Dendritic cell treated with granulocyte-macrophage colony-stimulating factor and Interleukin-4, amounts not matched to agents 40 ng/mL and 50 ng/mL, for 4 days (primary cell): ENCODE data around the gene STON2.
"Not testable (repeated sequence)": the region's sequence is repeated elsewhere in the genome, so short reads cannot be mapped to it uniquely, and the experiment has no call there.

Source experiments
- H3K27ac Mint-ChIP-seq: one replicate; pipeline ENCODE4 v1.8.0; 2022; ENCODE audit warnings: mild to moderate bottlenecking, mixed read lengths
- H3K27me3 Mint-ChIP-seq: one replicate; pipeline ENCODE4 v1.8.0; 2022; ENCODE audit warnings: mild to moderate bottlenecking, mixed read lengths
- H3K36me3 Mint-ChIP-seq: one replicate; pipeline ENCODE4 v1.8.0; 2022; ENCODE audit warnings: low read depth, mixed read lengths
- H3K4me1 Mint-ChIP-seq: one replicate; pipeline ENCODE4 v1.8.0; 2022; ENCODE audit warnings: low read depth, mixed read lengths
- H3K4me3 Mint-ChIP-seq: one replicate; pipeline ENCODE4 v1.8.0; 2022; ENCODE audit warnings: mild to moderate bottlenecking, moderate library complexity, mixed read lengths
- H3K9me3 Mint-ChIP-seq: one replicate; pipeline ENCODE4 v1.8.0; 2022; ENCODE audit warnings: mixed read lengths
- intact Hi-C: fragments of 100-400 bp; cut with micrococcal nuclease; formaldehyde crosslinking; loops from one replicate; pipeline ENCODE4 v1.15.0; 2022

STON2 gene

GRCh38 chr14:81385419-81385818 lies 14.7 kb downstream of the STON2 start:
- Mint-ChIP-seq H3K27ac (no peak overlapping the region), H3K9me3 (no peaks in the 10 kb centered on the region), H3K27me3 (peaks cover 41% of the 10 kb centered on the region), H3K4me3 (no peak overlapping the region), H3K4me1 (peaks cover 7% of the 10 kb centered on the region), H3K36me3 (peaks cover 23% of the 10 kb centered on the region)
- intact Hi-C loops: loop anchor here (10.0 kb wide), 1 partner anchor 49 kb away; no protein-coding TSS in a partner anchor

GRCh38 chr14:81384900-81385299 lies 15.2 kb downstream of the STON2 start:
- intact Hi-C loops: loop anchor here (10.0 kb wide), 1 partner anchor 50 kb away; no protein-coding TSS in a partner anchor

GRCh38 chr14:81382517-81383225 lies 17.5 kb downstream of the STON2 start:
- intact Hi-C loops: loop anchor here (10.0 kb wide), 1 partner anchor 52 kb away; no protein-coding TSS in a partner anchor
- Mint-ChIP-seq H3K9me3 (no peaks in the 10 kb centered on the region), H3K4me1 (no peaks in the 10 kb centered on the region)

More at GRCh38 chr14:81384900-81385299, 15.2 kb downstream of the STON2 start:
- Mint-ChIP-seq H3K4me1 (peaks cover 7% of the 10 kb centered on the region), H3K9me3 (no peaks in the 10 kb centered on the region), H3K4me3 (no peak overlapping the region), H3K27ac (no peak overlapping the region), H3K36me3 (peaks cover 25% of the 10 kb centered on the region), H3K27me3 (peaks cover 36% of the 10 kb centered on the region)

GRCh38 chr14:81380009-81380408 lies 20.1 kb downstream of the STON2 start:
- H3K27ac Mint-ChIP-seq: not testable (repeated sequence)

More at GRCh38 chr14:81382517-81383225, 17.5 kb downstream of the STON2 start:
- peaks cover 21% of the 10 kb centered on the region for H3K36me3 Mint-ChIP-seq
- no peak overlapping the region for H3K4me3 Mint-ChIP-seq
- peaks cover 24% of the 10 kb centered on the region for H3K27me3 Mint-ChIP-seq
- no peak overlapping the region for H3K27ac Mint-ChIP-seq

GRCh38 chr14:81371802-81372201 lies 28.3 kb downstream of the STON2 start:
- Mint-ChIP-seq H3K27me3 (peaks cover 26% of the 10 kb centered on the region), H3K36me3 (peaks cover 27% of the 10 kb centered on the region)

More at GRCh38 chr14:81380009-81380408, 20.1 kb downstream of the STON2 start:
- H3K27me3 Mint-ChIP-seq: peaks cover 20% of the 10 kb centered on the region
- H3K4me1 Mint-ChIP-seq, H3K4me3 Mint-ChIP-seq, H3K9me3 Mint-ChIP-seq: not testable (repeated sequence)
- H3K36me3 Mint-ChIP-seq: peaks cover 12% of the 10 kb centered on the region
- intact Hi-C loops: loop anchor here (10.0 kb wide), 1 partner anchor 55 kb away; no protein-coding TSS in a partner anchor

GRCh38 chr14:81367563-81367962 lies 32.6 kb downstream of the STON2 start:
- Mint-ChIP-seq H3K36me3 (peaks cover 27% of the 10 kb centered on the region), H3K4me1 (no peaks in the 10 kb centered on the region), H3K9me3 (no peaks in the 10 kb centered on the region), H3K27me3 (peaks cover 22% of the 10 kb centered on the region), H3K4me3 (no peak overlapping the region), H3K27ac (no peak overlapping the region)
- intact Hi-C loops: no loop called here

More at GRCh38 chr14:81371802-81372201, 28.3 kb downstream of the STON2 start:
- Mint-ChIP-seq H3K4me1 (no peaks in the 10 kb centered on the region), H3K9me3 (no peaks in the 10 kb centered on the region), H3K4me3 (no peak overlapping the region), H3K27ac (no peak overlapping the region)
- intact Hi-C loops: no loop called here

DNA sequence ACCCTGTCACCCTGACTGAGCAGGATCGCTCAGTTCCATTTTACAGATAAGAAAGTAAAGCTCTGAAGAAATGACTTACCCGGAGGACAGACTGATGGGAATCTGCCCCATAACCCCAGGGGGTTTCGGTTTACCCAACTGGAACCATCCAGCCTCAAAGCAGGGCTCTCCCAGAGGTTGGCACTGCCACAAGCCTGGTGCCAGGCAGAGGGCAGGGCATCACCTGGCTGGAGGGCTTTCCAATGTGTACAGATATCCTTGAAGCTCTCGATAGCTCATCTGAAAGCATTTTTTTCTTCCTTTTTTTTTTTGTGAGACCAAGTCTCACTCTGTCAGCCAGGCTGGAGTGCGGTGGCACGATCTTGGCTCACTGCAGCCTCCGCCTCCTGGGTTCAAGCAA lies 33.2 kb downstream of the STON2 start:
- Mint-ChIP-seq H3K4me1 (no peaks in the 10 kb centered on the region), H3K27ac (no peak overlapping the region), H3K4me3 (no peak overlapping the region), H3K9me3 (no peaks in the 10 kb centered on the region), H3K36me3 (peaks cover 27% of the 10 kb centered on the region), H3K27me3 (peaks cover 22% of the 10 kb centered on the region)
- intact Hi-C loops: no loop called here

DNA sequence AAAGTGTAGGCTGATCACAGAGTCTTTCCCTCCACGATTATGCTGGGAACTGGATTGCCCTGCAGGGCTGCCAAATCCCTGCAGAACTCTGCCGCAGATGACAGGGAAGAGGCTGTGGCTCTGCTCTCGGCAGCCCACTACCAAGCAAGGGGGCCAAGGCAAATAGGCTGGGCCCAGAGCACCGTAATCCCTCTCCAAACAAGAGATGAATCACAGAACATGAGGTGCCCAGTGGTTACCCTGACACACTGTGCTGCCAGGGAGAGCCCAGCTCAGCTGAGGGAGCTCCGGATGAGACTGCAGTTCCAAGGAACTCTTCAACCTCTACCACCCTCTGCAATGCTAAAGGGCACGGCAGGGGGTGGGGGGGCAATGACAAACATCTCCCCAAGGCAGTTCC lies 33.9 kb downstream of the STON2 start:
- H3K4me1 Mint-ChIP-seq: no peaks in the 10 kb centered on the region

DNA sequence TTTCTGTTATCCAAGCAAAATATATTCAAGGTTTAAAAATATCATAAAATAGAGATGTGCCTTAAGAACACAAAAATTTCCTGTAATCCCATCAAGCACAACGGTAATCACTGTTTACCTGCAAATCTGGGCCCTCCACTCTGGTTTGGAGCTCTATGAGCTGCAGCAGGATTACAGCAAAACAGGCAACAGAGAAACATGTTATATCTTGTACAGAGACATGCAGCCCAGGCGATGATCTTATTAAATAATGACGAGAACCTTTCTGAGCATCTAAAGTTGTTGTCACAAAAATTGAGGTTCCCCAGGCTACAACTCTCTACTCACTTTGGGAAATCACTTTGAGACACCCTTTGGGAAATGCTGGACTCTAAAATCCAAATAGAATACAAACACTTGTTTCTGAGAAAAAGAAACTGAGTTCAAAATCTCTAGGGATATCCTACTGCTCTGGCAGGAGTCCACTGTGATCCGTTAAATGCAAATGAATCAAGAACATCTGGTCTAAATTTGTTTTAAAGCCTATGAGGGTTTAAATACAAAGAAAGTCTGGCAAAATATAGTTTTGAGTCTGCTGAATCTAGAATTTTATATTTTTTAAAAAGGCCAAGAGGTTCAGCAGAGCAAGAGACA lies 36.3 kb downstream of the STON2 start:
- H3K36me3 Mint-ChIP-seq: peaks cover 6% of the 10 kb centered on the region
- H3K27ac Mint-ChIP-seq: no peak overlapping the region
- H3K9me3 Mint-ChIP-seq: no peaks in the 10 kb centered on the region
- H3K27me3 Mint-ChIP-seq: peaks cover 8% of the 10 kb centered on the region
- no peak overlapping the region for H3K4me3 Mint-ChIP-seq
- intact Hi-C loops: loop anchor here (5.0 kb wide), 1 partner anchor 87 kb away; no protein-coding TSS in a partner anchor
- H3K4me1 Mint-ChIP-seq: no peaks in the 10 kb centered on the region

More for the DNA sequence above, 33.9 kb downstream of the STON2 start:
- Mint-ChIP-seq H3K9me3 (no peaks in the 10 kb centered on the region), H3K27me3 (peaks cover 20% of the 10 kb centered on the region), H3K4me3 (no peak overlapping the region), H3K36me3 (peaks cover 27% of the 10 kb centered on the region), H3K27ac (no peak overlapping the region)
- intact Hi-C loops: no loop called here

DNA sequence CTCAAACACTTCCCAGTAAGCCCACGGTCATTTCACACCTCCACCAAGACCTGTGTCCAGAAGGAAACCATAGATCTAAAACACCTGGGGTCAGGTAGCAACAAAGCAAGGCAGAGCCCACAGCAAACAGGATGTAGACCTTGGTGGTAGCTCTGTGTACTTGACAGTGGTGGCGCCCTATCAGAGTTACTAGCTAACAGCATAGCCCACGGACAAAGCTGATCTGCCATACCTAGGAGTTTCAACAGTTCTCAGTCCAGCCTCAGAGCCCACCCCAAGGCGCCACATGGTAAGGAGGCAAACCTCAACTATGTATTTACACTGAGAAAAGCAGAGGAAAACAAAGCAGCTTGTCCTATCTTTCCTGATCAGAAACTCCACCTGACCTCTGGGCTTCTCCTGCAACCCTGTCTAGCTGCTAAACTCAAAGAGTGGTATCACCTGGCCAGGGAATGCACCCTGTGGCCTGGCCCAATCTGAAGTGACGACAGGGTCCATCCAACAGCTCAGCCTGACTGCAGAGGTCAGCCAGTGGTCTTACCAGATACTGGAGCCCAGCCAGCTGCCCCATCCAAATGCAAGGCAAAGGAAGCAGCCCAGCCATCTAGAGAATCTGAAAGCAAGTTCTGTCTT lies 46.3 kb downstream of the STON2 start:
- H3K27ac Mint-ChIP-seq: no peak overlapping the region
- peaks cover 10% of the 10 kb centered on the region for H3K36me3 Mint-ChIP-seq
- H3K4me3 Mint-ChIP-seq: no peak overlapping the region
- H3K9me3 Mint-ChIP-seq: peaks cover 14% of the 10 kb centered on the region
- intact Hi-C loops: no loop called here
- H3K4me1 Mint-ChIP-seq: no peaks in the 10 kb centered on the region
- peaks cover 4% of the 10 kb centered on the region for H3K27me3 Mint-ChIP-seq

- Mint-ChIP-seq H3K36me3 (peaks cover 10% of the 10 kb centered on the region), H3K4me3 (no peak overlapping the region), H3K27ac (no peak overlapping the region), H3K4me1 (peaks cover 8% of the 10 kb centered on the region), H3K9me3 (peaks cover 14% of the 10 kb centered on the region), H3K27me3 (peaks cover 4% of the 10 kb centered on the region)
- intact Hi-C loops: no loop called here
These were observed 47.7 kb downstream of the STON2 start for GRCh38 chr14:81352413-81352812.

DNA sequence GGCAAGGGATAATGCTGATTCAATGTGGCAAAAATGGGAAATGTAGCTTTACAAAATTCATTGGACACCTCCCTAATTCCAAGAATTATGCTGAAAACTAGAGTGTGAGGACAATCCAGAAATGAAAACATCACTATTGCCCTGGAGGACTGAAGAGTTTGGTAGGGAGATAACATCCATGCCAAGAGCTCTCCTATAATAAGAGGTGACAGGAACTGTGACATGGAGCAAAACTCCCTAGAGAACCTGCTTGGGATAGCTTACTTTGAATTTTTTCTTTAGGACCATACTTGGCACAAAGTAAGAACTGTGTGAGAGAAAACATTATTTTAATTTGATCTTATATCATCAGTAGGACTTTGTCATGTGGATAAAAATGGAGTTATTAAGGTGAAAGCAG lies 48.9 kb downstream of the STON2 start:
- Mint-ChIP-seq H3K4me3 (no peak overlapping the region), H3K27ac (no peak overlapping the region), H3K36me3 (peaks cover 10% of the 10 kb centered on the region), H3K9me3 (peaks cover 14% of the 10 kb centered on the region), H3K4me1 (peaks cover 8% of the 10 kb centered on the region), H3K27me3 (peaks cover 7% of the 10 kb centered on the region)
- intact Hi-C loops: no loop called here

DNA sequence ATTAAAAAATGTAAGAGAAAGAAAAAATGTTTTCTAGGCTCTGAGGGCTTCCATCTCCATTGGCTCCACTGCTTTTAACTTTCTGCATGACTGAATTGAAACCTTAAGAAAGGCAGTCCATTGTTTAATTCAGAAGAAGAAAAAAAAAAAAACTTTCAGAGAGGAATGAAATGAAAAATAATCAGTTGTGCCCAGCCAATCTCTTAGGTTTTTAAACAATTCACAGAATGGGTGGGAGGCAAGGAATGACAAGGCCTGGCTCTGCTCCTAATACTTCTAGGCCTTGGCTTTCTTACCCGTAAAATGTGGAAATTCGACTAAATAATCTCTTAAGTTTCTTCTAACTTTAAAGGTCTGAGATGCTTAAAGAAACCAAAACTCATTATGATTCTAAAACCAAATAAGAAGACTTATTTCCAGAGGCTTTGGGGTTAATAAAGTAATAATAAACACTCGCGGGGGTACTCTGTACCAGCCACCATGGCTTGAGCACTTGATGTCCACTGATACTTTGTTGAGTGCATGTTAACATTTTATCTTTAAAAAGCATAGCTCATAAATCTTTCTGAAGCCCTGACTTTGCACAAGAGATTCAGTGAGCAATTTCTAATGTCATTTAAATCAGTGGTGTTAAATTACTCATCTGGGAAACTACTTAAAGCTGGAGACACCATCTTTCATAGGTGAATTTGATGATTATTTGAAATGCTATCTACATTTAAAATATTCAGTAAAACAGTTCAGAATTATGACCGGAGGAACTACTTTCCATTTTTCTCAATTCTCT lies 49.6 kb downstream of the STON2 start:
- intact Hi-C loops: no loop called here
- H3K4me1 Mint-ChIP-seq: peaks cover 8% of the 10 kb centered on the region
- no peak overlapping the region for H3K4me3 Mint-ChIP-seq
- H3K27ac Mint-ChIP-seq: no peak overlapping the region
- peaks cover 14% of the 10 kb centered on the region for H3K9me3 Mint-ChIP-seq
- H3K27me3 Mint-ChIP-seq: peaks cover 7% of the 10 kb centered on the region
- peaks cover 10% of the 10 kb centered on the region for H3K36me3 Mint-ChIP-seq
